ENCODE results near the gene DEDD.

- TF ChIP-seq CTCF (IDR thresholded peaks at IDR 0.05) (no peak), EP300 (IDR thresholded peaks at IDR 0.05) (no peak), POLR2AphosphoS5 (IDR thresholded peaks at IDR 0.05) (no peak), POLR2A (IDR thresholded peaks at IDR 0.05) (no peak)
Observed at GRCh38 chr1:161121042-161121650, 11.3 kb downstream of the DEDD start.

Data from suprapubic skin (tissue), 4 donors.